ENCODE data around the gene PPP1R12B. TPM values are rescaled to one million over a fixed set of nuclear protein-coding genes. Genes with fewer than 3 reads are reported as not detected.
"Not testable (repeated sequence)": the region's sequence is repeated elsewhere in the genome, so short reads cannot be mapped to it uniquely, and the experiment has no call there.

Gene PPP1R12B
- total RNA-seq, 1 donor from 2014 or later, result 14.6 TPM

GRCh38 chr1:202593845-202594244 lies 245.3 kb downstream of the PPP1R12B start:
- no peak for ATAC-seq
- DNase-seq (ENCODE audit: low spot score), result no peak

DNA sequence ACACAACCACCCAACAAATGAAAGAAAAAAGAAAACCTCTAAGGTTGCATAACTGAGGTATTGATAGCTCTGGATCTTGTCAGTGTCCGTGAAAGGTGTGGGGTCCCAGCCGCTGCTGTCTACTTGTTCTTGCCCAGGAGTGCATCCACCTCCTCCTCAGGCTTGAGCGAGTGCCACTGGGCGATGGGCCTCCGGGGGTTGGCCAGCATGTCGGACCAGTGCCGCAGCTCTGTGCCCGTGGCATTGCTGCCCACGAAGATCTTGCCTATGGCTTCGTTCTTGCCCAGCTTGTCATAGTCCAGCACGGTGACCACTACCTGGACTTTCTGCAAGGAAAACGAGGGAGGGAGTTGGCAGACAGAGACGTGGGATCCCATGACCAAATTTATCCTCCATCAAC lies 248.1 kb downstream of the PPP1R12B start:
- ATAC-seq, result no peak
- DNase-seq (ENCODE audit: low spot score), result no peak

GRCh38 chr1:202597090-202597761 lies 248.7 kb downstream of the PPP1R12B start:
- DNase-seq (ENCODE audit: low spot score) (no peak), ATAC-seq (no peak)

DNA sequence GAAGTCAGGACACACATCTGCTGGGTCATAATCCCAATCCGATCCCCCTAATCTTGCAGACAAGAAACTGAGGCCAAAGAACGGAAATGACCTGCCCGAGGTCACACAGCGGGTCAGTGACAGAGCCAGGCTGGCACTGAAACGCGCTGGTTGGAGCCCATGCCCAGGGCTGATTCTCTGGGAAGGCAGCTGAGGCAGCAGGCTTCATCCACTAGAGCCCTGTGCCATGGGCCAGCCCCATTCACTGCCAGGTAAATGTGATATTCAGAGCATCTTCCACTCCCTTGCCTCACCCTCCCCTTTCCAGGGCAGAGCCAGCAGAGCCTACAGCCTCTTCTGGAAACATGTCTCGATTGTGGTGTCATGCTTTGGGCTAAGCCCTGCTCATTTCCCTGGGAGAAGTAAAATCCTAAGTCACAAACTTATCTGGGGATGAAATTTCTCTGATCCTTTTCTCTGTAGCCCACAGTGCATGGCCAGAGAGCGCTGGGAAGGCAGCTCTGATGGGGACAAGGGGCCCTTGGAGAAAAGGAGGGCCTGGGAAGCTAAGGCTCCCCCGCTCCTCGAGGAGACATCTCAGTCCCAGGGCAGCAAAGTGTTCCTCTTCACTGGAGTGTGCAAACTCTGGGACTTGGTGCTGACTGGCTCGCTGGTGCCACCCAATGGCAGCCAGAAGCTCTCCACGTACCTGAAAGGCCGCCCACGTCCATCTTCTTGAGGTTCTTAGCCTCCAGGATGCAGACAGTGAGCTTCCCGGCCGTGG lies 251.4 kb downstream of the PPP1R12B start:
- peak; percentile 87 for ATAC-seq
- DNase-seq (ENCODE audit: low spot score), result no peak

GRCh38 chr1:202600432-202601041 lies 252.0 kb downstream of the PPP1R12B start:
- ATAC-seq, result no peak
- no peak for DNase-seq (ENCODE audit: low spot score)

DNA sequence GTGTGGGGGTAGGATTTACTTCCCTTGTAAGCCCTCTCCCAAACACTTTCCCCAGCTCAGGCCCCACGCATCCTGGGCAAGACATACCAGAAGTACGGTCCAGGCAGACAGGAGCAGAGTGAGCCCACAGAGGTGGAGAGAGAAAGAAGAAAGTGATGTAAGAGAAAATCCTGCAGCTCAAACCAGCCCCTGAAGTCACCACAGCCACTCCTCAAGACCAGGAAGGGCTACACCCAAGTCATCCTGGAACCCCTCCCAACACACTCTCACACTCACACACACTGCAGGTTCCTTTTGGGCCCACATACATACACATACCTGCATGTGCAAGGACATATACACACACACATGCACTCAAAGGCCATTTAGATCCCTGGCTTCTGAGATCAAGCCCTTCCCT lies 254.9 kb downstream of the PPP1R12B start:
- no peak for ATAC-seq
- no peak for DNase-seq (ENCODE audit: low spot score)

DNA sequence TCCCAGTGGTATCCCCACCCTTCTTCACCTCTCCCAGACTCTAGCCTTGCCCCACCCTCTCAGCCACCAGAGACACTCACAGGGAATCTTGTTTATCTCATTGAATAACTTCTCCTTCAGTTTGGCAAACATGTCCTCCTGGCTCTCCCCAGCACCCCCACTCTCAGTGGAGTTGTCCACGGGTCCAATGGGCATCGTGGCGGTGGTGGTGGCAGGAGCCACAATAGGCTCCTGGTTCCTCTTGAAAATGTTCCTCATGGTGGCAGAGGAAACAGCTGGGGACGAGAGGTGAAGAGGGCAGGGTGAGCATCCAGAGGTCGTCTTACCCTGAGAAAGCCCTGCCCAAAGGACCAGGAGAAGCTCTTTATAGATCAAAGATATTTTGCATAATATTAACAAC lies 257.0 kb downstream of the PPP1R12B start:
- ATAC-seq (no peak), DNase-seq (ENCODE audit: low spot score) (no peak)

- not testable (repeated sequence) for DNase-seq (ENCODE audit: low spot score); ATAC-seq
Measured at GRCh38 chr1:202612036-202612435, 263.5 kb downstream of the PPP1R12B start.

DNA sequence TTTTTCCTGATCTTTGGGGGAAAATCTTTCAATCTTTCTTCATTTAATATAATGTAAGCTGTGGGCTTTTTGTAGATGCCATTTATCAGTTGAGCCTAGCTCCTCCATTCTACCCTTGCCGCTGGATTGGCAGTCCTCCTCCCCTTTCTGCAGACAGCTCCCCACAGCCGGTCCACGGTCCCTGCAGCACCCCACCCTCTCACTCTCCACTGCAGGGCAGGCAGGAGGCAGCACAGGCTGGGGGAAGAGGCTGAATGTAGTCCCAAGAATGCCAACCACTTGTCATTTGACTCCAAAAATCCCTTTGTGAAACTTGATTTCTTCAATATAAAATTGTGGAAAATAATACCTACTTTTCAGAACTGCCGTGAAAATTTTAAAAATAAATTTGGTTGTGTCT lies 265.1 kb downstream of the PPP1R12B start:
- ATAC-seq (no peak), DNase-seq (ENCODE audit: low spot score) (no peak)

DNA sequence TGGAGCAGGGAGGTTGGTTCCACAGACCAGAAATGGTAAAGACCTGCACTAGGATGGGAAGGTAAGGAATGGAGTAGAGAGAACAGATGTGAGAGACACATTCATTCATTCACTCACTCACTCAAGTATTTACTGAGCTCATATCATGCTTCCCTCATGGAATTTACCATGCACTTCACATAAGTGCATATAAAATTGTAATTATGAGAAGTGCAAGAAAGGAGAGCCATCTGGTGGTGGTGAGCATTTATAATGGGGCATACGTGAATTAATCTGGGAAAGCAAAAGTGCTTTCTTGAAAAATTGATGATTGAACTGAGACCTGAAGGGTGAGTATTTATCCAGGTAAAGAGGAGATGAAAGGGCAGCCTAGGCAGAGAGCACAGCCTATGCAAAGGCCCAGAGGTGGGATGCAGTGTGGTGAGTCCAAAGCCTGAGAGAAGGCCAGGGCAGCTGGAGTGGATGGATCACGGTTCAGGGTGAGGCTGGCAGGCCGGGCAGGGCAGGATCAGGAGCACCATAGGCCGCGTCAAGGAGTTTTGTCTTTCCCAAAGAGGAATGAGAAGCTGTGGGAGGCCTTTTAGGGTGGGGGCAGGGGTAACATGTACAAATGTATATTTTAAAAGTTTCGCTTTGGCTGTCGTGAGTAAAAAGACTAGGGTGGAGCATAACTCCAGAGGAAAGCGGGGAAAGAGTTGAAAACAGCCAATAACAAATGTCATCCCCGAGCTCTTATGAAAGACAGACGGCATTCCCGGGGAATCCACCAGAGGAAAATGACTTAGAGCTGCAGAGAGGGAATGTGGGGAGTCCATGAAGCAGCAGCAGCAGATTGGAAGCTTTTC lies 266.1 kb downstream of the PPP1R12B start:
- ATAC-seq, result not testable (repeated sequence)

GRCh38 chr1:202615208-202615500 lies 266.7 kb downstream of the PPP1R12B start:
- not testable (repeated sequence) for ATAC-seq; DNase-seq (ENCODE audit: low spot score)

More for the DNA sequence above, 266.1 kb downstream of the PPP1R12B start:
- not testable (repeated sequence) for DNase-seq (ENCODE audit: low spot score)

GRCh38 chr1:202615501-202616354 lies 267.2 kb downstream of the PPP1R12B start:
- DNase-seq (ENCODE audit: low spot score) (no peak), ATAC-seq (peak; percentile 46)

- ATAC-seq, result no peak
- DNase-seq (ENCODE audit: low spot score), result no peak
Measured at GRCh38 chr1:202616355-202616915, 267.9 kb downstream of the PPP1R12B start.

DNA sequence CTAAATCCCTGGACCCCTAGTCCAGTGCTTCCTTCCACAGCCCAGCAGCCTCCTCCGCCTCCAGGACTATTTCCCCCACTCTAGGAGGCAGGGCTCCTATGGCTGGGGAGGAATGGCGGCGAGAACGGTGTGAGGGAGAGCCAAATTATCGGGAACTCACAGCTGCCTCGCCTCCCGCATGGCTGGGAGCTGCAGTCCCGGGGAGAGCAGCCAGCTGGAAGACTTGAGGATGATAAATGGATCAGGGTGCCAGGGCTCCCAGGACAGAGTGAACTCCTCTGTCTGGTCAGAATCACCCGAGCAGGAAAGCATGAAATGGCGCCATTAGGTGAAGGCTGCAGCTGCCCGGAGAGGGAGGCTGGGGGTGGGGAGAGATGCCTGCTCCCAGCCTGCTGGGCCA lies 270.5 kb downstream of the PPP1R12B start:
- not testable (repeated sequence) for DNase-seq (ENCODE audit: low spot score); ATAC-seq

DNA sequence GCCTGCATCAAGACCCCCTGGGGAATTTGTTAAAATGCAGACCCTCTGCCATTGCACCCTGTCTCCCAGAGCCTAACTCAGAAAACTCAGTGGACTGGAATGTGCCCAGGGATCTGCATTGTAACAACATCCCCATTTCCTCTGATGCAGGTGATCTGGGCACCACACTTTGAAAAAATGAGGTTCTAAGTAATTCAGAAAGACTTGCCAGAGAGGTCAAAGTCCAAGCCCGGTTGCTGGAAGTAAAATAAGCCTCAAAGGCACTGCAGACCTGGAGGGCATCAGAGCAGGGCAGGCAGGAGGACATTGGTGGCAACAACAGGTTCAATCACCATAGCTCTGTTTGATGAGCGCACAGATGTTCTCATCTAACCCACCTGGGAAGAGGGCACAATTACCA lies 271.0 kb downstream of the PPP1R12B start:
- no peak for DNase-seq (ENCODE audit: low spot score)

GRCh38 chr1:202620036-202620435 lies 271.5 kb downstream of the PPP1R12B start:
- DNase-seq (ENCODE audit: low spot score); ATAC-seq: not testable (repeated sequence)

More for the DNA sequence above, 271.0 kb downstream of the PPP1R12B start:
- ATAC-seq, result peak; percentile 55

DNA sequence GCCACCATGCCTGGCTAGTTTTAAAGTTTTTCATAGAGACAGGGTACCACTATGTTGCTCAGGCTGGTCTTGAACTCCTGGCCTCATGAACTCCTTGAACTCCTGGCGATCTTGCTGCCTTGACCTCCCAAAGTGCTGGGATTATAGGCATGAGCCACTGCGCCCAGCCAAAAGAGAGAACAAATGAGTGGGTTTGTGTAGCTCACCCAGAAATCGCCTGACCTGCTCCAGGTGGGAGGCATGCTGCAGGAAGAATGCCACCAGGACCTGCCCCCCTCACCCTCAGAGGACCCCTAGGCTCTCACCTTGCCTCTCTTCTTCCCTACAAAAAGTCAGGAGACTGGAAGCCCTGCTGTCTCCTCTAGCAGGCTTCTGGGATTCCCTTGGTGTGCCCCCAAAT lies 272.9 kb downstream of the PPP1R12B start:
- ATAC-seq (no peak), DNase-seq (ENCODE audit: low spot score) (no peak)

DNA sequence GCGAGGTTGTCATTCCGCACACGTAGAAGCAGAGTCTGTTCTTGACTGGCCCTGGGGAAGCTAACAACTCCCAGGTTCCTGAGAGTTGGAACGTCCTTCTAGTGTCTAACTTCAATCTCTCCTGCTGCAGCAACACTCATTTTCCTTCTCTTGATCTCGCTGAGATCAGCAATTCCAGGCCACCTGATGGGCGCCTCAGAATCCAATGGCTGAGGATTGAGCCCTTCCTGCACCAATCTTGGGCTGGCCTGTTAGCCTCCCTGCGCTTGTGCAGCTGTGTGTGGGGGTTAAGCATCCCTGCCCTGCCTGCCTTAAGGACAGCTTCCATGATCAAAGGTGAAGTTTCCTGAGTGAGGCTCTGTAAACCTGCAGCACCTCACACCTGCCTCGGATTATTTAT lies 273.9 kb downstream of the PPP1R12B start:
- no peak for ATAC-seq
- no peak for DNase-seq (ENCODE audit: low spot score)

DNA sequence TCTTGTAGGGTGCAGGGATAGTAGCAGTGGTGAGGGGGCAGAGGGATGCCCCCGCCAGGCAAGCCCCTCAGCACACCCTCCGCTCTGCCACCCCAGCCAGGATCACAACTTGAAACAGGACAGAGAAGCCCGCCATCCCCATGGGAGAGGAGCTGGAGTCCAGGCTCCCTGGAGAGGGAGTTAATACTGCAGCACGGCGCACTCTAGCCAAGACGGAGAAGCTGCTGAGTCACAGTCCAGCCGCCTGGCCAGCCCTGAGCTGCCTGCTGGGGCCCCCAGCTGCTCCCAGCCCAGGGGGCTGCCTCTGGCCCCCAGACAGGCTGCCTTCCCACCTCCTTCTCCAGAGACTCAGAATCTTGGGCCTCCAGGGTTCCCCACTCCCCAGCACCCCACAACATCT lies 274.6 kb downstream of the PPP1R12B start:
- DNase-seq (ENCODE audit: low spot score) (no peak), ATAC-seq (peak; percentile 4)

- not testable (repeated sequence) for ATAC-seq; DNase-seq (ENCODE audit: low spot score)
Measured at GRCh38 chr1:202623476-202623875, 275.0 kb downstream of the PPP1R12B start.
